Brain pericyte (primary cell): ENCODE results near the gene VCL.
A peak's percentile ranks its signal among the peaks of the same experiment; 100 is the strongest.
"Not testable (repeated sequence)": the region's sequence is repeated elsewhere in the genome, so short reads cannot be mapped to it uniquely, and the experiment has no call there.

Experiments used
- DNase-seq: peaks from one replicate; pipeline ENCODE4 v3.0.0-alpha.2; 2012; ENCODE audit warnings: low read depth, low spot score

The VCL gene

GRCh38 chr10:73997787-73998622, at the start of gene VCL:
TSS of gene VCL (plus strand) at chr10:73998116. CDS start at chr10:73998208, 92 bp downstream.
- peak; percentile 95 for DNase-seq

GRCh38 chr10:73948947-73949633, 48.8 kb upstream of the VCL start:
- DNase-seq: no peak

GRCh38 chr10:73950155-73950948, 47.6 kb upstream of the VCL start:
- no peak for DNase-seq

GRCh38 chr10:73953665-73954064, 44.3 kb upstream of the VCL start:
- no peak for DNase-seq

GRCh38 chr10:73954737-73955136, 43.2 kb upstream of the VCL start:
- no peak for DNase-seq

GRCh38 chr10:73955719-73956118, 42.2 kb upstream of the VCL start:
- no peak for DNase-seq

- DNase-seq: no peak
Measured at GRCh38 chr10:73956476-73957359, 41.2 kb upstream of the VCL start.

GRCh38 chr10:73959484-73960243, 38.3 kb upstream of the VCL start:
- no peak for DNase-seq

GRCh38 chr10:73962386-73962785, 35.5 kb upstream of the VCL start:
- DNase-seq: no peak

- DNase-seq: not testable (repeated sequence)
Measured at GRCh38 chr10:73963533-73963932, 34.4 kb upstream of the VCL start.

- DNase-seq: no peak
Measured at GRCh38 chr10:73964743-73965142, 33.2 kb upstream of the VCL start.

- DNase-seq: not testable (repeated sequence)
Measured at GRCh38 chr10:73965267-73965889, 32.5 kb upstream of the VCL start.

- peak; percentile 95 for DNase-seq
Measured at GRCh38 chr10:73965890-73966768, 31.8 kb upstream of the VCL start.

GRCh38 chr10:73967022-73967429, 30.9 kb upstream of the VCL start:
- no peak for DNase-seq

GRCh38 chr10:73967544-73967943, 30.4 kb upstream of the VCL start:
- DNase-seq: no peak

GRCh38 chr10:73968098-73968521, 29.8 kb upstream of the VCL start:
- no peak for DNase-seq

GRCh38 chr10:73969224-73969841, 28.6 kb upstream of the VCL start:
- DNase-seq: no peak

- no peak for DNase-seq
Measured at GRCh38 chr10:73970845-73971244, 27.1 kb upstream of the VCL start.
